Measurements from ENCODE around the gene KCNJ1. TPM values are rescaled to one million over a fixed set of nuclear protein-coding genes. Genes with fewer than 3 reads are reported as not detected.

Gene KCNJ1
- not detected in 2 replicates for total RNA-seq (2014; rRNA removed)
- percentile 12 among the genes with signal in this experiment for Bru-seq, nascent RNA
- BruChase-seq, experiment 1, labeled RNA remaining after a 6-hour chase = percentile 8 among the genes with signal in this experiment
- BruChase-seq, experiment 2, labeled RNA remaining after a 2-hour chase = percentile 12 among the genes with signal in this experiment
- long read RNA-seq = 0 reads

DNA sequence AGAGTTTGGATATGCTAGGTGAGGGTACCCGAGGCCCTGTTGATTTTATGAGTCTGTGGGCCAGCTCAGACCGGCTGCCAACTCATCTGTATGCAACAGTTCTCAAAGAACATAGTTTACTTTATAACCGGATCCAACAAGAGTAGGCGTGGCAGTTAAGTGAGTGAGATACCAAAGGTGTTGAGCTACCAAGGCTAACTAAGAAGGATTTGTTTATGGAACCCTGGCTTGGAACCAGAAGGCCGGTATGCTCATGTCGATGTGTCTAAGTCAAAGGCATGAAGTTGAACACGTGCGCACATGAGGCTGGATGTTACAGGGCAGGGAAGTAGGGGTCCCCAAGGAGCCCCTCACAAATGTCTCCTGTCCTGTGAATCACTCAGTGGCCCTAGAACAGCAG, at the start of gene KCNJ1:
TSS of gene KCNJ1 (minus strand) at position 20 of the 400 bp plus-strand sequence. CDS start 27,053 bp downstream, outside the sequence.
- no peaks in the 10 kb centered on the region for H4K20me1 ChIP-seq (ENCODE audit: low read length)
- no peaks in the 10 kb centered on the region for H3K79me2 ChIP-seq (ENCODE audit: low read length)
- ATAC-seq (0 out of 2 replicates have a peak, but pooled peaks have one; percentile 20), DNase-seq (peak; percentile 62)
- no peaks in the 10 kb centered on the region for H3K36me3 ChIP-seq (ENCODE audit: low read depth, low read length)
- BruUV-seq (replicated peaks) = no TSS peak
- H3K4me2 ChIP-seq (ENCODE audit: low read length) = no peak within 1 kb of the TSS
- TF ChIP-seq, protein P1, sequence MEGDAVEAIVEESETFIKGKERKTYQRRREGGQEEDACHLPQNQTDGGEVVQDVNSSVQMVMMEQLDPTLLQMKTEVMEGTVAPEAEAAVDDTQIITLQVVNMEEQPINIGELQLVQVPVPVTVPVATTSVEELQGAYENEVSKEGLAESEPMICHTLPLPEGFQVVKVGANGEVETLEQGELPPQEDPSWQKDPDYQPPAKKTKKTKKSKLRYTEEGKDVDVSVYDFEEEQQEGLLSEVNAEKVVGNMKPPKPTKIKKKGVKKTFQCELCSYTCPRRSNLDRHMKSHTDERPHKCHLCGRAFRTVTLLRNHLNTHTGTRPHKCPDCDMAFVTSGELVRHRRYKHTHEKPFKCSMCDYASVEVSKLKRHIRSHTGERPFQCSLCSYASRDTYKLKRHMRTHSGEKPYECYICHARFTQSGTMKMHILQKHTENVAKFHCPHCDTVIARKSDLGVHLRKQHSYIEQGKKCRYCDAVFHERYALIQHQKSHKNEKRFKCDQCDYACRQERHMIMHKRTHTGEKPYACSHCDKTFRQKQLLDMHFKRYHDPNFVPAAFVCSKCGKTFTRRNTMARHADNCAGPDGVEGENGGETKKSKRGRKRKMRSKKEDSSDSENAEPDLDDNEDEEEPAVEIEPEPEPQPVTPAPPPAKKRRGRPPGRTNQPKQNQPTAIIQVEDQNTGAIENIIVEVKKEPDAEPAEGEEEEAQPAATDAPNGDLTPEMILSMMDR (conservative IDR thresholded peaks at IDR 0.05; ENCODE audit: low read depth, low read length) = no peak
- no peak for TF ChIP-seq EZH2 (IDR thresholded peaks at IDR 0.05; ENCODE audit: low read length, unreplicated experiment)
- no peak for TF ChIP-seq EZH2phosphoT487 (IDR thresholded peaks at IDR 0.05; ENCODE audit: borderline replicate concordance, low read length)
- H3K27me3 ChIP-seq (ENCODE audit: low read length) = no peaks in the 10 kb centered on the region
- intact Hi-C loops (cut with micrococcal nuclease) = no loop called here
- no peaks in the 10 kb centered on the region for H3F3A ChIP-seq (ENCODE audit: low read length, unreplicated experiment)
- no peak within 1 kb of the TSS for H3K4me3 ChIP-seq (ENCODE audit: low read length)
- H2AFZ ChIP-seq (ENCODE audit: low read length) = no peak within 1 kb of the TSS
- H3K4me1 ChIP-seq (ENCODE audit: insufficient read depth, low read length) = peaks cover 27% of the 10 kb centered on the region
- ChIA-PET POLR2A (ENCODE audit: unreplicated experiment) (no interaction called here), CTCF (no interaction called here)
- H3K27ac ChIP-seq (ENCODE audit: low read length) = no peak within 1 kb of the TSS
- H3K9me2 ChIP-seq (replicated peaks; ENCODE audit: low read length) = no peaks in the 10 kb centered on the region
- no peaks in the 10 kb centered on the region for H3K9me3 ChIP-seq (ENCODE audit: low read length)
- no peak within 1 kb of the TSS for H3K9ac ChIP-seq (ENCODE audit: low read length)

DNA sequence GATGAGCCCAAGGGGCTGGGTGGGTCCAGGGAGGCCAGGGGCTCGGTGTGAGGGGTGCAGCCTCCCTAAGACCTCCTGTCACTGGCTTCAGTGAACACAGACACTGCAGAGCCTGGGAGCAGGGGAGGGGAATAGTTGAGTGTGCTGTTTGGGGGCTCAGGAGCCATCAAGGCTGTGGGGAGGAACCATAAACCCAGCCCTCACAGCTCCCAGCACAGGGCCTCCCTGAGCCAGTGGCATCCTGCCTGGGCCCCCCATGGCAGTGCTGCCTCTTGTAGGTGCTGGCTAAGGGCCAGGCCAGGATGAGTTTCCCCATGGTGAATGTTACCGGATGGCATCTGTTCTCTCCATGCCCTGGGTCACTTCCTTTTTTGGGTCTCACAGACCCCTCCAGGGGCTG, 49.6 kb upstream of the KCNJ1 start:
- Histone ChIP-seq H3K27me3 (ENCODE audit: low read length) (peaks cover 36% of the 10 kb centered on the region), H3K9me2 (replicated peaks; ENCODE audit: low read length) (no peaks in the 10 kb centered on the region), H3K79me2 (ENCODE audit: low read length) (no peaks in the 10 kb centered on the region), H3K27ac (ENCODE audit: low read length) (no peak overlapping the region), H4K20me1 (ENCODE audit: low read length) (no peaks in the 10 kb centered on the region), H3K9me3 (ENCODE audit: low read length) (no peaks in the 10 kb centered on the region), H3K4me1 (ENCODE audit: insufficient read depth, low read length) (no peaks in the 10 kb centered on the region), H3K4me2 (ENCODE audit: low read length) (no peak overlapping the region), H2AFZ (ENCODE audit: low read length) (no peak overlapping the region), H3F3A (ENCODE audit: low read length, unreplicated experiment) (no peaks in the 10 kb centered on the region), H3K4me3 (ENCODE audit: low read length) (no peak overlapping the region), H3K36me3 (ENCODE audit: low read depth, low read length) (no peaks in the 10 kb centered on the region), H3K9ac (ENCODE audit: low read length) (no peak overlapping the region)
- intact Hi-C loops (cut with micrococcal nuclease) = no loop called here
- POLR2A ChIA-PET (ENCODE audit: unreplicated experiment) = interaction anchor here (0.6 kb wide), 2 partner anchors 44 to 223 kb away, joined by 3 to 8 read pairs; partner anchors contain the start of gene FLI1
- no peak for DNase-seq
- no TSS peak for BruUV-seq (replicated peaks)
- ATAC-seq = no peak
- TF ChIP-seq EZH2 (IDR thresholded peaks at IDR 0.05; ENCODE audit: low read length, unreplicated experiment) (no peak), EZH2phosphoT487 (IDR thresholded peaks at IDR 0.05; ENCODE audit: borderline replicate concordance, low read length) (no peak)
- TF ChIP-seq, protein P1 (conservative IDR thresholded peaks at IDR 0.05; ENCODE audit: low read depth, low read length) = no peak
- CTCF ChIA-PET = interaction anchor here (0.7 kb wide), 1 partner anchor 67 kb away, joined by 3 read pairs; no protein-coding TSS in a partner anchor

DNA sequence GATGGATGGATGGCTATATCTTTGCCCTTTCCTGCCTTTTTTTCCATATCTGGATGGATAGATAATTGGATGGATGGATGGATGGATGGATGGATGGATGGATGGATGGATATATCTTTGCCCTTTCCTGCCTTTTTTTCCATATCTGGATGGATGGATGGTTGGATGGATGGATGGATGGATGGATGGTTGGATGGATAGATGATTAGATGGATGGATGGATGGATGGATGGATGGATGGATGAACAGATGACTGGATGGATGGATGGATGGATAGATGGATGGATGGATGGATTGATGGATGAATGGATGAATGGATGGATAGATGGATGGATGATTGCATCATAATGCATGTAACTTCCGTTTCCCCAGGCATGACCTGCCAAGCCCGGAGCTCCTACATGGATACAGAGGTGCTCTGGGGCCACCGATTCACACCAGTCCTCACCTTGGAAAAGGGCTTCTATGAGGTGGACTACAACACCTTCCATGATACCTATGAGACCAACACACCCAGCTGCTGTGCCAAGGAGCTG, 49.0 kb upstream of the KCNJ1 start:
- H3K4me1 ChIP-seq (ENCODE audit: insufficient read depth, low read length) = no peaks in the 10 kb centered on the region
- no peak overlapping the region for H2AFZ ChIP-seq (ENCODE audit: low read length)
- POLR2A ChIA-PET (ENCODE audit: unreplicated experiment) = no interaction called here
- no peaks in the 10 kb centered on the region for H3K9me2 ChIP-seq (replicated peaks; ENCODE audit: low read length)
- no peak for DNase-seq
- TF ChIP-seq EZH2phosphoT487 (IDR thresholded peaks at IDR 0.05; ENCODE audit: borderline replicate concordance, low read length) = no peak
- TF ChIP-seq EZH2 (IDR thresholded peaks at IDR 0.05; ENCODE audit: low read length, unreplicated experiment) = no peak
- TF ChIP-seq, protein P1 (conservative IDR thresholded peaks at IDR 0.05; ENCODE audit: low read depth, low read length) = no peak
- H3F3A ChIP-seq (ENCODE audit: low read length, unreplicated experiment) = no peaks in the 10 kb centered on the region
- H4K20me1 ChIP-seq (ENCODE audit: low read length) = no peaks in the 10 kb centered on the region
- H3K9ac ChIP-seq (ENCODE audit: low read length) = no peak overlapping the region
- H3K4me2 ChIP-seq (ENCODE audit: low read length) = no peak overlapping the region
- H3K79me2 ChIP-seq (ENCODE audit: low read length) = no peaks in the 10 kb centered on the region
- H3K36me3 ChIP-seq (ENCODE audit: low read depth, low read length) = no peaks in the 10 kb centered on the region
- H3K4me3 ChIP-seq (ENCODE audit: low read length) = no peak overlapping the region
- ATAC-seq = no peak
- intact Hi-C loops (cut with micrococcal nuclease) = no loop called here
- H3K27me3 ChIP-seq (ENCODE audit: low read length) = peaks cover 30% of the 10 kb centered on the region
- no TSS peak for BruUV-seq (replicated peaks)
- no peak overlapping the region for H3K27ac ChIP-seq (ENCODE audit: low read length)
- no peaks in the 10 kb centered on the region for H3K9me3 ChIP-seq (ENCODE audit: low read length)
- CTCF ChIA-PET = no interaction called here
